ENCODE data around the gene MRPL44.

The MRPL44 gene

GRCh38 chr2:223993634-223994232 is 36.5 kb downstream of the MRPL44 start:
- POLR2A ChIA-PET = no interaction called here
- CTCF ChIA-PET = interaction anchor here (0.8 to 7.1 kb wide), 37 partner anchors 9 to 363 kb away, joined by 3 to 136 read pairs (median 6); partner anchors contain the start of gene SERPINE2
- DNase-seq = peak; percentile 81 to 89 (median 82)
- Histone ChIP-seq H3K4me1 (ENCODE audit: control extremely low read depth in 1 of 4, control insufficient read depth in 4 of 4, insufficient read depth in 4 of 4, low read length in 3 of 4) (peaks cover 0 to 2% (median 0%) of the 10 kb centered on the region in 4 experiments), H3K9me3 (ENCODE audit: control extremely low read depth in 1 of 5, control insufficient read depth in 4 of 5, insufficient read depth in 2 of 5, low read depth in 1 of 5, low read length in 4 of 5) (no peaks in the 10 kb centered on the region), H3K4me3 (ENCODE audit: control insufficient read depth in 1 of 7, extremely low read depth in 1 of 7, insufficient read depth in 4 of 7, low read depth in 2 of 7, low read length in 6 of 7) (no peak overlapping the region), H3K27me3 (replicated peaks in 2 of 5; ENCODE audit: control insufficient read depth in 4 of 5, insufficient read depth in 5 of 5, low read length in 4 of 5) (no peaks in the 10 kb centered on the region), H3K27ac (ENCODE audit: insufficient read depth in 1 of 2, low read depth in 1 of 2, low read length in 2 of 2, poor library complexity in 1 of 2, severe bottlenecking in 2 of 2) (no peak overlapping the region), H3K36me3 (ENCODE audit: control insufficient read depth in 4 of 4, insufficient read depth in 4 of 4, low read length in 3 of 4) (peaks cover 0 to 13% (median 3%) of the 10 kb centered on the region in 4 experiments)
- 38% methylated on average over 5 of the region's 5 CpGs for WGBS (ENCODE audit: insufficient coverage)

GRCh38 chr2:223994562-223995162 is 37.4 kb downstream of the MRPL44 start:
- peaks cover 0 to 8% (median 3%) of the 10 kb centered on the region in 4 experiments for H3K36me3 ChIP-seq (ENCODE audit: control insufficient read depth in 4 of 4, insufficient read depth in 4 of 4, low read length in 3 of 4)
- WGBS (ENCODE audit: insufficient coverage) = 100% methylated on average over 3 of the region's 4 CpGs

GRCh38 chr2:223995569-223995968 is 38.3 kb downstream of the MRPL44 start:
- Histone ChIP-seq H3K4me1 (ENCODE audit: control extremely low read depth in 1 of 4, control insufficient read depth in 4 of 4, insufficient read depth in 4 of 4, low read length in 3 of 4) (peaks cover 0 to 2% (median 0%) of the 10 kb centered on the region in 4 experiments), H3K27me3 (replicated peaks in 2 of 5; ENCODE audit: control insufficient read depth in 4 of 5, insufficient read depth in 5 of 5, low read length in 4 of 5) (no peaks in the 10 kb centered on the region), H3K4me3 (ENCODE audit: control insufficient read depth in 1 of 7, extremely low read depth in 1 of 7, insufficient read depth in 4 of 7, low read depth in 2 of 7, low read length in 6 of 7) (no peak overlapping the region), H3K9me3 (ENCODE audit: control extremely low read depth in 1 of 5, control insufficient read depth in 4 of 5, insufficient read depth in 2 of 5, low read depth in 1 of 5, low read length in 4 of 5) (no peaks in the 10 kb centered on the region), H3K27ac (ENCODE audit: insufficient read depth in 1 of 2, low read depth in 1 of 2, low read length in 2 of 2, poor library complexity in 1 of 2, severe bottlenecking in 2 of 2) (no peak overlapping the region), H3K36me3 (ENCODE audit: control insufficient read depth in 4 of 4, insufficient read depth in 4 of 4, low read length in 3 of 4) (peaks cover 0 to 10% (median 3%) of the 10 kb centered on the region in 4 experiments)
- peak in 1 of 3 donors; percentile 14 for DNase-seq
- ChIA-PET POLR2A (no interaction called here), CTCF (interaction anchor here (1.1 to 7.1 kb wide), 9 partner anchors 8 to 289 kb away, joined by 3 to 136 read pairs (median 25); no protein-coding TSS in a partner anchor)
- WGBS (ENCODE audit: insufficient coverage) = 88% methylated on average over 1 of the region's 5 CpGs

More at GRCh38 chr2:223994562-223995162, 37.4 kb downstream of the MRPL44 start:
- POLR2A ChIA-PET = no interaction called here
- H3K9me3 ChIP-seq (ENCODE audit: control extremely low read depth in 1 of 5, control insufficient read depth in 4 of 5, insufficient read depth in 2 of 5, low read depth in 1 of 5, low read length in 4 of 5) = no peaks in the 10 kb centered on the region
- CTCF ChIA-PET = interaction anchor here (0.5 to 7.1 kb wide), 17 partner anchors 9 to 290 kb away, joined by 3 to 136 read pairs (median 12); no protein-coding TSS in a partner anchor
- no peak for DNase-seq
- no peak overlapping the region for H3K27ac ChIP-seq (ENCODE audit: insufficient read depth in 1 of 2, low read depth in 1 of 2, low read length in 2 of 2, poor library complexity in 1 of 2, severe bottlenecking in 2 of 2)
- peaks cover 0 to 2% (median 0%) of the 10 kb centered on the region in 4 experiments for H3K4me1 ChIP-seq (ENCODE audit: control extremely low read depth in 1 of 4, control insufficient read depth in 4 of 4, insufficient read depth in 4 of 4, low read length in 3 of 4)
- H3K4me3 ChIP-seq (ENCODE audit: control insufficient read depth in 1 of 7, extremely low read depth in 1 of 7, insufficient read depth in 4 of 7, low read depth in 2 of 7, low read length in 6 of 7) = no peak overlapping the region
- H3K27me3 ChIP-seq (replicated peaks in 2 of 5; ENCODE audit: control insufficient read depth in 4 of 5, insufficient read depth in 5 of 5, low read length in 4 of 5) = no peaks in the 10 kb centered on the region

GRCh38 chr2:223996391-223996790 is 39.1 kb downstream of the MRPL44 start:
- WGBS (ENCODE audit: insufficient coverage) = 100% methylated on average over 3 of the region's 6 CpGs
- H3K36me3 ChIP-seq (ENCODE audit: control insufficient read depth in 4 of 4, insufficient read depth in 4 of 4, low read length in 3 of 4) = peaks cover 0 to 13% (median 4%) of the 10 kb centered on the region in 4 experiments

GRCh38 chr2:223997938-223998337 is 40.7 kb downstream of the MRPL44 start:
- CTCF ChIA-PET = interaction anchor here (0.8 to 1.9 kb wide), 4 partner anchors 8 to 221 kb away, joined by 3 to 4 read pairs (median 4); no protein-coding TSS in a partner anchor
- Histone ChIP-seq H3K27me3 (replicated peaks in 2 of 5; ENCODE audit: control insufficient read depth in 4 of 5, insufficient read depth in 5 of 5, low read length in 4 of 5) (no peaks in the 10 kb centered on the region), H3K9me3 (ENCODE audit: control extremely low read depth in 1 of 5, control insufficient read depth in 4 of 5, insufficient read depth in 2 of 5, low read depth in 1 of 5, low read length in 4 of 5) (no peaks in the 10 kb centered on the region), H3K36me3 (ENCODE audit: control insufficient read depth in 4 of 4, insufficient read depth in 4 of 4, low read length in 3 of 4) (peaks cover 0 to 11% (median 5%) of the 10 kb centered on the region in 4 experiments), H3K4me3 (ENCODE audit: control insufficient read depth in 1 of 7, extremely low read depth in 1 of 7, insufficient read depth in 4 of 7, low read depth in 2 of 7, low read length in 6 of 7) (no peak overlapping the region), H3K4me1 (ENCODE audit: control extremely low read depth in 1 of 4, control insufficient read depth in 4 of 4, insufficient read depth in 4 of 4, low read length in 3 of 4) (peaks cover 0 to 2% (median 0%) of the 10 kb centered on the region in 4 experiments), H3K27ac (ENCODE audit: insufficient read depth in 1 of 2, low read depth in 1 of 2, low read length in 2 of 2, poor library complexity in 1 of 2, severe bottlenecking in 2 of 2) (no peak overlapping the region)
- WGBS (ENCODE audit: insufficient coverage) = 84% methylated on average over 2 of the region's 5 CpGs
- POLR2A ChIA-PET = no interaction called here
- DNase-seq = no peak

More at GRCh38 chr2:223996391-223996790, 39.1 kb downstream of the MRPL44 start:
- H3K9me3 ChIP-seq (ENCODE audit: control extremely low read depth in 1 of 5, control insufficient read depth in 4 of 5, insufficient read depth in 2 of 5, low read depth in 1 of 5, low read length in 4 of 5) = no peaks in the 10 kb centered on the region
- H3K4me3 ChIP-seq (ENCODE audit: control insufficient read depth in 1 of 7, extremely low read depth in 1 of 7, insufficient read depth in 4 of 7, low read depth in 2 of 7, low read length in 6 of 7) = no peak overlapping the region
- ChIA-PET POLR2A (no interaction called here), CTCF (interaction anchor here (0.9 to 4.0 kb wide), 4 partner anchors 11 to 43 kb away, joined by 3 to 41 read pairs (median 27); partner anchors contain the start of gene SERPINE2)
- no peaks in the 10 kb centered on the region for H3K27me3 ChIP-seq (replicated peaks in 2 of 5; ENCODE audit: control insufficient read depth in 4 of 5, insufficient read depth in 5 of 5, low read length in 4 of 5)
- no peak for DNase-seq
- H3K27ac ChIP-seq (ENCODE audit: insufficient read depth in 1 of 2, low read depth in 1 of 2, low read length in 2 of 2, poor library complexity in 1 of 2, severe bottlenecking in 2 of 2) = no peak overlapping the region
- H3K4me1 ChIP-seq (ENCODE audit: control extremely low read depth in 1 of 4, control insufficient read depth in 4 of 4, insufficient read depth in 4 of 4, low read length in 3 of 4) = peaks cover 0 to 2% (median 0%) of the 10 kb centered on the region in 4 experiments

GRCh38 chr2:223998948-223999347 is 41.7 kb downstream of the MRPL44 start:
- 100% methylated on average over 1 of the region's 2 CpGs for WGBS (ENCODE audit: insufficient coverage)
- no peak overlapping the region for H3K27ac ChIP-seq (ENCODE audit: insufficient read depth in 1 of 2, low read depth in 1 of 2, low read length in 2 of 2, poor library complexity in 1 of 2, severe bottlenecking in 2 of 2)
- H3K4me1 ChIP-seq (ENCODE audit: control extremely low read depth in 1 of 4, control insufficient read depth in 4 of 4, insufficient read depth in 4 of 4, low read length in 3 of 4) = no peaks in the 10 kb centered on the region
- no peaks in the 10 kb centered on the region for H3K27me3 ChIP-seq (replicated peaks in 2 of 5; ENCODE audit: control insufficient read depth in 4 of 5, insufficient read depth in 5 of 5, low read length in 4 of 5)
- H3K4me3 ChIP-seq (ENCODE audit: control insufficient read depth in 1 of 7, extremely low read depth in 1 of 7, insufficient read depth in 4 of 7, low read depth in 2 of 7, low read length in 6 of 7) = no peak overlapping the region
- H3K9me3 ChIP-seq (ENCODE audit: control extremely low read depth in 1 of 5, control insufficient read depth in 4 of 5, insufficient read depth in 2 of 5, low read depth in 1 of 5, low read length in 4 of 5) = no peaks in the 10 kb centered on the region
- CTCF ChIA-PET = interaction anchor here (1.1 to 1.9 kb wide), 4 partner anchors 10 to 285 kb away, joined by 3 to 4 read pairs (median 3); no protein-coding TSS in a partner anchor
- POLR2A ChIA-PET = no interaction called here
- H3K36me3 ChIP-seq (ENCODE audit: control insufficient read depth in 4 of 4, insufficient read depth in 4 of 4, low read length in 3 of 4) = peaks cover 0 to 11% (median 5%) of the 10 kb centered on the region in 4 experiments
- DNase-seq = no peak

GRCh38 chr2:223999862-224000261 is 42.6 kb downstream of the MRPL44 start:
- Histone ChIP-seq H3K36me3 (ENCODE audit: control insufficient read depth in 4 of 4, insufficient read depth in 4 of 4, low read length in 3 of 4) (peaks cover 0 to 11% (median 5%) of the 10 kb centered on the region in 4 experiments), H3K9me3 (ENCODE audit: control extremely low read depth in 1 of 5, control insufficient read depth in 4 of 5, insufficient read depth in 2 of 5, low read depth in 1 of 5, low read length in 4 of 5) (no peaks in the 10 kb centered on the region), H3K4me1 (ENCODE audit: control extremely low read depth in 1 of 4, control insufficient read depth in 4 of 4, insufficient read depth in 4 of 4, low read length in 3 of 4) (no peaks in the 10 kb centered on the region), H3K27ac (ENCODE audit: insufficient read depth in 1 of 2, low read depth in 1 of 2, low read length in 2 of 2, poor library complexity in 1 of 2, severe bottlenecking in 2 of 2) (no peak overlapping the region), H3K4me3 (ENCODE audit: control insufficient read depth in 1 of 7, extremely low read depth in 1 of 7, insufficient read depth in 4 of 7, low read depth in 2 of 7, low read length in 6 of 7) (no peak overlapping the region), H3K27me3 (replicated peaks in 2 of 5; ENCODE audit: control insufficient read depth in 4 of 5, insufficient read depth in 5 of 5, low read length in 4 of 5) (no peaks in the 10 kb centered on the region)
- no peak for DNase-seq
- POLR2A ChIA-PET = no interaction called here
- 96% methylated on average over 10 of the region's 11 CpGs for WGBS (ENCODE audit: insufficient coverage)
- CTCF ChIA-PET = interaction anchor here (1.5 to 2.2 kb wide), 3 partner anchors 13 to 283 kb away, joined by 4 to 7 read pairs (median 5); no protein-coding TSS in a partner anchor
